Vagina (tissue), 2 donors: ENCODE results near the gene OR2B2. TPM values are rescaled to one million over a fixed set of nuclear protein-coding genes. Genes with fewer than 3 reads are reported as not detected.
"Not testable (repeated sequence)": the region's sequence is repeated elsewhere in the genome, so short reads cannot be mapped to it uniquely, and the experiment has no call there.

Source experiments
- DNase-seq, 2 donors: peaks; one replicate each; pipeline ENCODE4 v3.0.0-alpha.2; 2017; ENCODE audit errors: extremely low spot score in 2 of 2
- H3K27ac ChIP-seq: fragments of 200-600 bp; sonication (generic); one replicate; pipeline ENCODE4 v1.5.1; 2019
- H3K27me3 ChIP-seq: fragments of 200-600 bp; sonication (generic); one replicate; pipeline ENCODE4 v1.5.1; 2019
- H3K36me3 ChIP-seq, 2 donors: fragments of 200-600 bp; sonication (generic); one replicate each; pipeline ENCODE4 v1.5.1; 2017 to 2019
- H3K4me1 ChIP-seq: fragments of 200-600 bp; sonication (generic); one replicate; pipeline ENCODE4 v1.5.1; 2019
- H3K4me3 ChIP-seq, 2 donors: fragments of 200-600 bp; sonication (generic); 1 replicate in 1 of 2; 2 replicates in 1 of 2; pipeline ENCODE4 v1.5.1; 2016 to 2019
- H3K9me3 ChIP-seq: fragments of 200-600 bp; sonication (generic); one replicate; pipeline ENCODE4 v1.5.1; 2019
- CTCF ChIP-seq, 3 experiments: fragments of 450-650 bp in 2 of 3; fragments of 200-600 bp in 1 of 3; sonication (generic) in 1 of 3; IDR thresholded peaks; one replicate each; pipeline ENCODE4 v1.5.1; 2017 to 2019; ENCODE audit warnings: antibody characterized with exemption in 3 of 3, mild to moderate bottlenecking in 2 of 3, moderate library complexity in 2 of 3
- POLR2A ChIP-seq, 2 donors: fragments of 450-650 bp; IDR thresholded peaks; one replicate each; pipeline ENCODE4 v1.6.1; 2017; ENCODE audit warnings: antibody characterized with exemption in 2 of 2, mild to moderate bottlenecking in 2 of 2, moderate library complexity in 2 of 2
- POLR2AphosphoS5 ChIP-seq, 2 donors: sonication (generic); formaldehyde crosslinking; IDR thresholded peaks; one replicate each; pipeline ENCODE4 v1.9.0; 2017; ENCODE audit warnings: antibody characterized with exemption in 2 of 2, mild to moderate bottlenecking in 2 of 2, low read depth in 1 of 2; ENCODE audit not compliant: insufficient read depth in 1 of 2
- intact Hi-C: fragments of 100-400 bp; cut with DNase I; formaldehyde crosslinking; loops from one replicate; pipeline ENCODE4 v1.15.1; 2023
- total RNA-seq: library from RNA; depleted of rRNA; stranded (reverse); fragments of >200 nt; gene quantifications from one replicate; pipeline ENCODE4 v1.2.3, GENCODE V29; 2016

The OR2B2 gene
- total RNA-seq, 1 donor from 2014 or later = not detected

DNA sequence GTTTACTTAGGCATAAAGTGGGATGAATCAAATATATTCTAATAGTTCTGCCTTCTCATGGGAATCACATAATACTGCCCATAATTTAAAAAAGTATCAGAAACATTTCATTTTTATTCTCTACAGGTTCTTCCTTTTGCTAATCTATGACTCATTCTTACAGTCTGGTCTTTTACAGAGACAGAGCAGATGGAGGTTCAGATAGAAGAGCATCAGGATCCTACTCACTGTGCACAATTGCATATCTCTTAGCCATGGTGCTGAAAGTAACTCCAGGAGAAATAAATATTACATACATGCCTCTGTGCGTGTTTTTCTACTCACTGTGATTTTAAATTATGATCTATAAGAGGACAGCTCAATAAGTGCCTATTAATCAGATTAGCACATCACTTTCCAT, 28.6 kb upstream of the OR2B2 start:
- intact Hi-C loops = no loop called here
- no peak for TF ChIP-seq CTCF (IDR thresholded peaks at IDR 0.05)
- TF ChIP-seq POLR2A (IDR thresholded peaks at IDR 0.05) = no peak
- TF ChIP-seq POLR2AphosphoS5 (IDR thresholded peaks at IDR 0.05; ENCODE audit: insufficient read depth in 1 of 2, low read depth in 1 of 2) = no peak

DNA sequence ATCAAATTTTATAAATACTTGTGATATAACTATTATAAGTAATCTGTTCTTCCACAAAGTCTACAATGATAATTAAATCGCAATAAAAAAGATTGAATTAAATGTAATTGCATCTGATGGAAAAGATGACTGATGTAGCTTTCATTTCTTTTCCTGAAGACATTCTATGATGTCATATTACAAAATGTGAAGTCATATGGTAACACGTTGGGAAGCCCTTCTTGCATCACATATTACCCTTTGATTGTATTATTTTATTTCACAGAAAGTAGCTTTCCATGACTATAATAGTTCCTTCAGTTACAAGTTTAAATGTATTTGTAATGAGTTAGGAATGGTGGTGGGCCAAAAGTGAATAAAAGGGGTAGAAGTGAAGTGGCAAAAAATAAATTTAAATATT, 19.0 kb upstream of the OR2B2 start:
- Histone ChIP-seq H3K9me3 (no peaks in the 10 kb centered on the region), H3K4me3 (no peak overlapping the region), H3K27ac (no peak overlapping the region), H3K4me1 (no peaks in the 10 kb centered on the region), H3K36me3 (no peaks in the 10 kb centered on the region), H3K27me3 (no peaks in the 10 kb centered on the region)
- intact Hi-C loops = no loop called here
- TF ChIP-seq POLR2A (IDR thresholded peaks at IDR 0.05) = no peak
- no peak for DNase-seq

More for the DNA sequence above, 28.6 kb upstream of the OR2B2 start:
- no peaks in the 10 kb centered on the region for H3K36me3 ChIP-seq
- DNase-seq = no peak
- no peaks in the 10 kb centered on the region for H3K9me3 ChIP-seq
- no peaks in the 10 kb centered on the region for H3K4me1 ChIP-seq
- no peaks in the 10 kb centered on the region for H3K27me3 ChIP-seq
- no peak overlapping the region for H3K27ac ChIP-seq
- no peak overlapping the region for H3K4me3 ChIP-seq

DNA sequence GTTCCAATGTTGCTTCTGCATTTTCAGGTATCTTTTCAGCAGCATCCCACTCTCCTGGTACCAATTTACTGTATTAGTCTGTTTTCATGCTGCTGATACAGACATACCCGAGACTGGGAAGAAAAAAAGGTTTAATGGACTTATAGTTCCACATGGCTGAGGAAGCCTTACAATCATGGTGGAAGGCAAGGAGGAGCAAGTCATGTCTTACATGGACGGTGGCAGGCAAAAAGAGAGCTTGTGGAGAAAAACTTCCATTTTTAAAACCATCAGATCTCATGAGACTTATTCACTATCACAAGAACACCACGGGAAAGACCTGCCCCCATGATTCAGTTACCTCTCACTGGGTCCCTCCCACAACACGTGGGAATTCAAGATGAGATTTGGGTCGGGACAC, 17.7 kb upstream of the OR2B2 start:
- intact Hi-C loops, H3K36me3 ChIP-seq, H3K4me3 ChIP-seq, DNase-seq, H3K27ac ChIP-seq, H3K4me1 ChIP-seq, H3K9me3 ChIP-seq, H3K27me3 ChIP-seq: not testable (repeated sequence)

GRCh38 chr6:27928041-27928440, 15.8 kb upstream of the OR2B2 start:
- H3K27me3 ChIP-seq, H3K4me3 ChIP-seq, H3K9me3 ChIP-seq, H3K4me1 ChIP-seq, DNase-seq, H3K36me3 ChIP-seq, H3K27ac ChIP-seq, intact Hi-C loops: not testable (repeated sequence)

- H3K36me3 ChIP-seq = no peaks in the 10 kb centered on the region
- H3K9me3 ChIP-seq = no peaks in the 10 kb centered on the region
- no peaks in the 10 kb centered on the region for H3K4me1 ChIP-seq
- TF ChIP-seq POLR2A (IDR thresholded peaks at IDR 0.05) = no peak
- TF ChIP-seq POLR2AphosphoS5 (IDR thresholded peaks at IDR 0.05; ENCODE audit: insufficient read depth in 1 of 2, low read depth in 1 of 2) = no peak
- no peak for TF ChIP-seq CTCF (IDR thresholded peaks at IDR 0.05)
- no peak overlapping the region for H3K27ac ChIP-seq
- H3K27me3 ChIP-seq = no peaks in the 10 kb centered on the region
- no peak for DNase-seq
- intact Hi-C loops = no loop called here
- no peak overlapping the region for H3K4me3 ChIP-seq
Observed at GRCh38 chr6:27924179-27924578, 12.0 kb upstream of the OR2B2 start.

DNA sequence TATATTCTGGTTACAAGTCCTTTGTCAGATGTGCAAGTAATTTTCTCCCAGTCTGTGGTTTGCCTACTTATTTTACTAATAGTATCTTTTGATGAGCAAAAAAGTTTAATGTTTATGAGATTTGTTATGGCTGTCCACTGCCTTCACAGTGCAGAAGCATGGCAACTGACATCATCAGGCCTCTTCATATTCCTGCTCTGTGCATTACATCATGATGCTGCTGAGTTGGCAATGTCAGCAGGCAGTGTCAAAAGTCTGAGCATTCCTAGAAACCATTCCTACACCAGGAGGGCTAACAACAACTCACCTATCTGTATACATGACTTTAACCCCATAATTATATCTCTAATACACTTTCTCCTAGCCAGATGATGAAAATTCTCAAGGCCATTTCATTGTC, 10.8 kb upstream of the OR2B2 start:
- Histone ChIP-seq H3K9me3 (no peaks in the 10 kb centered on the region), H3K27ac (no peak overlapping the region), H3K27me3 (no peaks in the 10 kb centered on the region), H3K4me3 (no peak overlapping the region), H3K4me1 (no peaks in the 10 kb centered on the region), H3K36me3 (no peaks in the 10 kb centered on the region)
- TF ChIP-seq POLR2AphosphoS5 (IDR thresholded peaks at IDR 0.05; ENCODE audit: insufficient read depth in 1 of 2, low read depth in 1 of 2) (no peak), CTCF (IDR thresholded peaks at IDR 0.05) (no peak), POLR2A (IDR thresholded peaks at IDR 0.05) (no peak)
- intact Hi-C loops = no loop called here
- no peak for DNase-seq

- intact Hi-C loops = no loop called here
- DNase-seq = no peak
Observed at GRCh38 chr6:27908017-27908416, 4.2 kb downstream of the OR2B2 start.

More at GRCh38 chr6:27908017-27908416, 4.2 kb downstream of the OR2B2 start:
- H3K4me3 ChIP-seq = no peak overlapping the region
- H3K9me3 ChIP-seq = no peaks in the 10 kb centered on the region
- no peak overlapping the region for H3K27ac ChIP-seq
- TF ChIP-seq CTCF (IDR thresholded peaks at IDR 0.05) = no peak
- no peak for TF ChIP-seq POLR2A (IDR thresholded peaks at IDR 0.05)
- TF ChIP-seq POLR2AphosphoS5 (IDR thresholded peaks at IDR 0.05; ENCODE audit: insufficient read depth in 1 of 2, low read depth in 1 of 2) = no peak
- H3K36me3 ChIP-seq = no peaks in the 10 kb centered on the region
- H3K4me1 ChIP-seq = peaks cover 6% of the 10 kb centered on the region
- H3K27me3 ChIP-seq = no peaks in the 10 kb centered on the region
